ENCODE measurements around the gene CCDC167.
"Not testable (repeated sequence)": the region's sequence is repeated elsewhere in the genome, so short reads cannot be mapped to it uniquely, and the experiment has no call there.

Gene CCDC167

GRCh38 chr6:37473364-37474095, 26.2 kb downstream of the CCDC167 start:
- DNase-seq (ENCODE audit: low spot score) = no peak

- DNase-seq (ENCODE audit: low spot score) = no peak
These were observed 32.0 kb downstream of the CCDC167 start for GRCh38 chr6:37467718-37468117.

- no peak for DNase-seq (ENCODE audit: low spot score)
These were observed 36.6 kb downstream of the CCDC167 start for GRCh38 chr6:37463110-37463509.

GRCh38 chr6:37460805-37461204, 38.9 kb downstream of the CCDC167 start:
- DNase-seq (ENCODE audit: low spot score) = no peak

GRCh38 chr6:37459981-37460800, 39.5 kb downstream of the CCDC167 start:
- no peak for DNase-seq (ENCODE audit: low spot score)

- no peak for DNase-seq (ENCODE audit: low spot score)
These were observed 42.7 kb downstream of the CCDC167 start for GRCh38 chr6:37456816-37457560.

GRCh38 chr6:37456126-37456525, 43.6 kb downstream of the CCDC167 start:
- DNase-seq (ENCODE audit: low spot score) = no peak

- DNase-seq (ENCODE audit: low spot score) = no peak
These were observed 45.1 kb downstream of the CCDC167 start for GRCh38 chr6:37454420-37455140.

- no peak for DNase-seq (ENCODE audit: low spot score)
These were observed 47.2 kb downstream of the CCDC167 start for GRCh38 chr6:37452522-37452921.

GRCh38 chr6:37451441-37452193, 48.1 kb downstream of the CCDC167 start:
- no peak for DNase-seq (ENCODE audit: low spot score)

GRCh38 chr6:37449984-37450383, 49.7 kb downstream of the CCDC167 start:
- no peak for DNase-seq (ENCODE audit: low spot score)

- not testable (repeated sequence) for DNase-seq (ENCODE audit: low spot score)
These were observed 56.5 kb downstream of the CCDC167 start for GRCh38 chr6:37443216-37443542.

GRCh38 chr6:37442416-37443215, 57.1 kb downstream of the CCDC167 start:
- DNase-seq (ENCODE audit: low spot score) = no peak

GRCh38 chr6:37441651-37442050, 58.0 kb downstream of the CCDC167 start:
- no peak for DNase-seq (ENCODE audit: low spot score)

- no peak for DNase-seq (ENCODE audit: low spot score)
These were observed 60.8 kb downstream of the CCDC167 start for GRCh38 chr6:37438930-37439329.

GRCh38 chr6:37435816-37436215, 63.9 kb downstream of the CCDC167 start:
- DNase-seq (ENCODE audit: low spot score) = no peak

- no peak for DNase-seq (ENCODE audit: low spot score)
These were observed 64.3 kb downstream of the CCDC167 start for GRCh38 chr6:37435373-37435772.

- peak; percentile 7 for DNase-seq (ENCODE audit: low spot score)
These were observed 65.9 kb downstream of the CCDC167 start for GRCh38 chr6:37433657-37434271.
